ENCODE measurements around the gene TMEM81. TPM values are rescaled to one million over a fixed set of nuclear protein-coding genes. Genes with fewer than 3 reads are reported as not detected.
A peak's percentile ranks its signal among the peaks of the same experiment; 100 is the strongest.

The TMEM81 gene
- total RNA-seq, 2 donors from 2014 or later, result 1.8 to 4.0 TPM

- DNase-seq, result no peak
- no peak for ATAC-seq
- intact Hi-C loops (cut with DNase I), result no loop called here
Measured at GRCh38 chr1:205062895-205063294, 21.4 kb downstream of the TMEM81 start.

- DNase-seq (no peak), ATAC-seq (no peak)
- intact Hi-C loops (cut with DNase I), result no loop called here
Measured at GRCh38 chr1:205062319-205062718, 21.9 kb downstream of the TMEM81 start.

GRCh38 chr1:205061665-205062069, 22.6 kb downstream of the TMEM81 start:
- intact Hi-C loops (cut with DNase I), result loop anchor here in 1 of 2 donors (2.0 kb wide), 1 partner anchor 73 kb away; no protein-coding TSS in a partner anchor
- DNase-seq, result peak; percentile 69
- ATAC-seq, result peak; percentile 76 to 79

- intact Hi-C loops (cut with DNase I), result loop anchor here in 1 of 2 donors (2.0 kb wide), 1 partner anchor 72 kb away; no protein-coding TSS in a partner anchor
- no peak for DNase-seq
- no peak for ATAC-seq
Measured at GRCh38 chr1:205061227-205061626, 23.0 kb downstream of the TMEM81 start.

GRCh38 chr1:205060746-205061145, 23.5 kb downstream of the TMEM81 start:
- no peak for ATAC-seq
- no peak for DNase-seq
- intact Hi-C loops (cut with DNase I), result loop anchor here in 1 of 2 donors (2.0 kb wide), 1 partner anchor 72 kb away; no protein-coding TSS in a partner anchor

- intact Hi-C loops (cut with DNase I), result loop anchor here (2.0 to 5.0 kb wide), 2 partner anchors 71 to 72 kb away; no protein-coding TSS in a partner anchor
- no peak for ATAC-seq
- DNase-seq, result no peak
Measured at GRCh38 chr1:205059660-205060059, 24.6 kb downstream of the TMEM81 start.

- intact Hi-C loops (cut with DNase I), result loop anchor here in 1 of 2 donors (5.0 kb wide), 1 partner anchor 72 kb away; no protein-coding TSS in a partner anchor
- ATAC-seq (no peak), DNase-seq (no peak)
Measured at GRCh38 chr1:205058853-205059252, 25.4 kb downstream of the TMEM81 start.

- DNase-seq (no peak), ATAC-seq (no peak)
- intact Hi-C loops (cut with DNase I), result loop anchor here in 1 of 2 donors (5.0 kb wide), 1 partner anchor 71 kb away; no protein-coding TSS in a partner anchor
Measured at GRCh38 chr1:205057808-205058575, 26.3 kb downstream of the TMEM81 start.

- ATAC-seq (no peak), DNase-seq (no peak)
- intact Hi-C loops (cut with DNase I), result loop anchor here in 1 of 2 donors (5.0 kb wide), 1 partner anchor 70 kb away; no protein-coding TSS in a partner anchor
Measured at GRCh38 chr1:205056956-205057568, 27.2 kb downstream of the TMEM81 start.

- intact Hi-C loops (cut with DNase I), result loop anchor here in 1 of 2 donors (5.0 kb wide), 1 partner anchor 69 kb away; no protein-coding TSS in a partner anchor
- ATAC-seq, result no peak
- DNase-seq, result no peak
Measured at GRCh38 chr1:205056188-205056611, 28.1 kb downstream of the TMEM81 start.

GRCh38 chr1:205054013-205054412, 30.2 kb downstream of the TMEM81 start:
- peak in 1 of 2 donors; percentile 16 for ATAC-seq
- intact Hi-C loops (cut with DNase I), result no loop called here
- no peak for DNase-seq

- intact Hi-C loops (cut with DNase I), result no loop called here
- DNase-seq (no peak), ATAC-seq (no peak)
Measured at GRCh38 chr1:205053296-205053695, 31.0 kb downstream of the TMEM81 start.

GRCh38 chr1:205052690-205053089, 31.6 kb downstream of the TMEM81 start:
- ATAC-seq (no peak), DNase-seq (no peak)
- intact Hi-C loops (cut with DNase I), result no loop called here

GRCh38 chr1:205049479-205049878, 34.8 kb downstream of the TMEM81 start:
- intact Hi-C loops (cut with DNase I), result no loop called here
- ATAC-seq, result peak in 1 of 2 donors; percentile 15
- no peak for DNase-seq

- DNase-seq (no peak), ATAC-seq (no peak)
- intact Hi-C loops (cut with DNase I), result no loop called here
Measured at GRCh38 chr1:205048382-205048781, 35.9 kb downstream of the TMEM81 start.

GRCh38 chr1:205047764-205048231, 36.5 kb downstream of the TMEM81 start:
- intact Hi-C loops (cut with DNase I), result no loop called here
- ATAC-seq (no peak), DNase-seq (no peak)

- ATAC-seq (no peak), DNase-seq (no peak)
- intact Hi-C loops (cut with DNase I), result no loop called here
Measured at GRCh38 chr1:205046870-205047269, 37.4 kb downstream of the TMEM81 start.

GRCh38 chr1:205045146-205045545, 39.1 kb downstream of the TMEM81 start:
- DNase-seq, result no peak
- ATAC-seq, result peak in 1 of 2 donors; percentile 28
- intact Hi-C loops (cut with DNase I), result no loop called here

- no peak for DNase-seq
- intact Hi-C loops (cut with DNase I), result no loop called here
- ATAC-seq, result no peak
Measured at GRCh38 chr1:205044741-205045140, 39.5 kb downstream of the TMEM81 start.

- intact Hi-C loops (cut with DNase I), result no loop called here
- DNase-seq (no peak), ATAC-seq (no peak)
Measured at GRCh38 chr1:205043866-205044265, 40.4 kb downstream of the TMEM81 start.

All from left cardiac atrium (tissue), 4 donors.